ENCODE measurements around the gene LRIT2. TPM values are rescaled to one million over a fixed set of nuclear protein-coding genes. Genes with fewer than 3 reads are reported as not detected.

LRIT2 gene
- total RNA-seq, 1 donor = not detected

- Histone ChIP-seq H3K79me2 (ENCODE audit: insufficient read depth, low read length) (no peaks in the 10 kb centered on the region), H4K20me1 (ENCODE audit: insufficient read depth, low read length) (no peaks in the 10 kb centered on the region), H3K4me1 (ENCODE audit: insufficient read depth, low read length) (no peaks in the 10 kb centered on the region), H3K4me2 (ENCODE audit: insufficient read depth, low read length) (no peak overlapping the region), H3K27ac (ENCODE audit: low read depth, low read length) (no peak overlapping the region), H3K4me3 (ENCODE audit: insufficient read depth, low read length) (no peak overlapping the region), H3K36me3 (ENCODE audit: insufficient read depth, low read length) (no peaks in the 10 kb centered on the region), H3K9me3 (ENCODE audit: low read depth, low read length) (no peaks in the 10 kb centered on the region), H3K27me3 (ENCODE audit: insufficient read depth, low read length) (peaks cover 30% of the 10 kb centered on the region), H2AFZ (ENCODE audit: low read length) (no peak overlapping the region)
- no peak for DNase-seq (ENCODE audit: insufficient read length, low spot score, missing footprints)
- no peak for TF ChIP-seq CTCF (IDR thresholded peaks at IDR 0.05; ENCODE audit: extremely low read depth, low read depth, low read length)
These were observed 29.3 kb downstream of the LRIT2 start for GRCh38 chr10:84196083-84196482.

GRCh38 chr10:84195044-84195830, 30.1 kb downstream of the LRIT2 start:
- H2AFZ ChIP-seq (ENCODE audit: low read length) = no peak overlapping the region
- no peaks in the 10 kb centered on the region for H3K4me1 ChIP-seq (ENCODE audit: insufficient read depth, low read length)
- no peak overlapping the region for H3K4me2 ChIP-seq (ENCODE audit: insufficient read depth, low read length)
- H3K4me3 ChIP-seq (ENCODE audit: insufficient read depth, low read length) = no peak overlapping the region
- no peak overlapping the region for H3K27ac ChIP-seq (ENCODE audit: low read depth, low read length)
- peaks cover 30% of the 10 kb centered on the region for H3K27me3 ChIP-seq (ENCODE audit: insufficient read depth, low read length)
- H3K79me2 ChIP-seq (ENCODE audit: insufficient read depth, low read length) = no peaks in the 10 kb centered on the region
- DNase-seq (ENCODE audit: insufficient read length, low spot score, missing footprints) = no peak
- no peaks in the 10 kb centered on the region for H3K36me3 ChIP-seq (ENCODE audit: insufficient read depth, low read length)
- H4K20me1 ChIP-seq (ENCODE audit: insufficient read depth, low read length) = no peaks in the 10 kb centered on the region
- no peak for TF ChIP-seq CTCF (IDR thresholded peaks at IDR 0.05; ENCODE audit: extremely low read depth, low read depth, low read length)
- no peaks in the 10 kb centered on the region for H3K9me3 ChIP-seq (ENCODE audit: low read depth, low read length)

GRCh38 chr10:84194424-84195043, 30.8 kb downstream of the LRIT2 start, which contains the start of gene CDHR1:
TSS of gene CDHR1 (plus strand) at chr10:84194537. CDS start at chr10:84194761, 224 bp downstream.
- Histone ChIP-seq H3K79me2 (ENCODE audit: insufficient read depth, low read length) (no peaks in the 10 kb centered on the region), H2AFZ (ENCODE audit: low read length) (no peak within 1 kb of the TSS), H4K20me1 (ENCODE audit: insufficient read depth, low read length) (no peaks in the 10 kb centered on the region), H3K9me3 (ENCODE audit: low read depth, low read length) (no peaks in the 10 kb centered on the region), H3K27me3 (ENCODE audit: insufficient read depth, low read length) (peaks cover 30% of the 10 kb centered on the region), H3K27ac (ENCODE audit: low read depth, low read length) (no peak within 1 kb of the TSS), H3K4me3 (ENCODE audit: insufficient read depth, low read length) (no peak within 1 kb of the TSS), H3K36me3 (ENCODE audit: insufficient read depth, low read length) (no peaks in the 10 kb centered on the region), H3K4me1 (ENCODE audit: insufficient read depth, low read length) (no peaks in the 10 kb centered on the region), H3K4me2 (ENCODE audit: insufficient read depth, low read length) (no peak within 1 kb of the TSS)
- no peak for DNase-seq (ENCODE audit: insufficient read length, low spot score, missing footprints)
- TF ChIP-seq CTCF (IDR thresholded peaks at IDR 0.05; ENCODE audit: extremely low read depth, low read depth, low read length) = no peak

- Histone ChIP-seq H3K79me2 (ENCODE audit: insufficient read depth, low read length) (no peaks in the 10 kb centered on the region), H3K36me3 (ENCODE audit: insufficient read depth, low read length) (no peaks in the 10 kb centered on the region), H3K4me1 (ENCODE audit: insufficient read depth, low read length) (no peaks in the 10 kb centered on the region), H3K4me3 (ENCODE audit: insufficient read depth, low read length) (no peak overlapping the region), H3K27ac (ENCODE audit: low read depth, low read length) (no peak overlapping the region), H3K4me2 (ENCODE audit: insufficient read depth, low read length) (no peak overlapping the region), H3K9me3 (ENCODE audit: low read depth, low read length) (no peaks in the 10 kb centered on the region), H2AFZ (ENCODE audit: low read length) (no peak overlapping the region), H4K20me1 (ENCODE audit: insufficient read depth, low read length) (no peaks in the 10 kb centered on the region), H3K27me3 (ENCODE audit: insufficient read depth, low read length) (peaks cover 30% of the 10 kb centered on the region)
- DNase-seq (ENCODE audit: insufficient read length, low spot score, missing footprints) = no peak
- no peak for TF ChIP-seq CTCF (IDR thresholded peaks at IDR 0.05; ENCODE audit: extremely low read depth, low read depth, low read length)
These were observed 31.4 kb downstream of the LRIT2 start for GRCh38 chr10:84193846-84194423.

Data from osteoblast (primary cell).